GM21786 (cell line): ENCODE measurements around the gene CYP11A1.

Source experiments
- ATAC-seq: cut with Tn5 transposase; IDR thresholded peaks from one replicate; pipeline ENCODE4 v1.9.1; 2021; ENCODE audit not compliant: unreplicated experiment

The CYP11A1 gene

DNA sequence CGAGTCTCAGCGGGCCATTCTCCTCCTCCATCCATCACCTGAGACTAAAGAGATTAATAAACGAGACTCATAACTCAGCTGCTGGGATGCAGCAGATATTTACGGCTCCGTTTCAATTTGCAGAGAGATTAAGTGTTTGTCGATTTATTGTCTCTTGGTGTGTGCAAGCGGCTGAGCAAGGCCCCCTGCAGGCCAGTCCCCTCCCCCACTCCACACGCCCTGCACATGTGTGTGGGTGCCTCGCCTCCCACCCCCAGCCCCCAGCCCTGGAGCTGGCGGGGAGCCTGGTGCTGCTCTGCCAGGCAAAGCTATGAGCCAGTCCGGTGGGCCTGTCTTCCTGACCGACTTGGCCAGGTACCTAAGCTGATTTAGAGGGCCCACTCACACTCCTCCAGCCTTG is 63.0 kb downstream of the CYP11A1 start:
- no peak for ATAC-seq

DNA sequence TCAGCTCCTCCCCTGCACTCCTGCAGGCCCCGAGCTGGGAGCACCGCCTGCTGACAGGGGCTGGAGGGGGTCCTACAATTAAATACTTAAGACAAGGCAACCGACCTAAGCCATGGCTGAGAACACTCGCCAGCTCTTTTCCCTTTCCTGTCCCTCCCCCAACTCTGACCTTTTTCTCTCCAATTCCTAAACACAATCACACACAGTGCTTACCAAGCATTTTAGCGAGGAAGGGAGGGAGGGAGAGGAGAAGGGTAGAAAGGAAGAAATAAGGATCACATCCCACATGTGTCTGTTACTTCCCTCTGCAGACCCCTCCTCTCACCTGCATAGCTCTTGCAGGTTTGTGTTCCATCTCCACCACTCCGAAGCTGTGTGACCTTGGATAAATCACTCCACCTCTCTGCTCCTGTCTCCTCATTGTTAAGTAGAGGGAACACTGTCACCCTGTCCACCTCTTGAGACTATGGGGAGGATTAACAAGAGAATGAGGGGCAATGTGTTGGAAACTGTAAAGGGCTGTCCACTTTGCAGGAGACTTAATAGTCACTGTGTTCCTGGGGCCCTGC is 63.6 kb downstream of the CYP11A1 start:
- no peak for ATAC-seq

DNA sequence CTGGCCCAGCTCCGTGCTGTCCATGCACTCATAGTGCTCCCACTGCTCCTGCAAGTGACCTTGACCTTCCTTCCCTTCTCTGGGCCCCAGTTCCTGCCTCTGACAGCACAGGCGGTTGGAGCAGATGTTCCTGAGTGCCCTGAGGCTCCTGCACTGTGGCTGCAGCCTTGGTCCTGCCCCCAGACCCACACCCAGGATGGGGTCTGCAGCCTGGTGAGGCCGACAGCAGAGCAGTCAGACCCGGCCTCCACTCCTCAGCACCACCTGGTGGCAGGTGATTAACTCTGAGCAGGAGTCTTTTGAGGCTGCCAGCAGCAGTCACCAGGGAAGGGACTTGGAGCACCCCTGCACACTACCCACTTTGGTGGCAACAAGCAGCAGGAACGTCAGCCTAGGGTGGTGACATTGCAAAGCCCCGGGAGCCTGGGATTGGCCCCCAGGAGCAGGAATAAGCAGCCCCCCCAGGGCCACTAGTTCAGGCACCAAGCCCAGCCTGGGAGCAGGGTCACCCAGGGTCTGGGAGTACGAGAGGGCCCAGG is 64.6 kb downstream of the CYP11A1 start:
- no peak for ATAC-seq

GRCh38 chr15:74301583-74302361 is 65.7 kb downstream of the CYP11A1 start:
- no peak for ATAC-seq

GRCh38 chr15:74300057-74300795 is 67.2 kb downstream of the CYP11A1 start:
- ATAC-seq, result no peak

GRCh38 chr15:74297887-74298286 is 69.6 kb downstream of the CYP11A1 start:
- ATAC-seq, result no peak

- ATAC-seq, result no peak
These were observed 71.6 kb downstream of the CYP11A1 start for GRCh38 chr15:74295800-74296199.

DNA sequence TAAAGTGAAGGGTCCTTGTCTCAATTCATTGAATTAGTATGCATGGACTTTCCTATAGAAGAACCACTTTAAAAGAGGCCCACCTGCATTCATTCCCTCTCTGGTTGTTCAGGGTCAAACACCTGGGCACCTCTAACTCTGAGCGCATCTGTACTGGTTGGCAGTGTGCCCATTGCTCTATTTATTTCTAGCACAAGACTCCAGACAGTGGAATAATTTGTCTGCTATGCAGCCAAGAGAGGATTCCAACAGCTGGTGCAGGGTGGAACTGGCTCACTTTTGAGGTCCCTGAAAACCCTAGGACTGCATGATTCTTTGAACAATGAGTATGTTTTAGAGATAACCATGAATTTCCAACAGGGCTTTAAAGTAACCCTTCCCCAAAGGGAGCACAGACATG is 73.4 kb downstream of the CYP11A1 start:
- ATAC-seq, result no peak

- ATAC-seq, result no peak
These were observed 74.2 kb downstream of the CYP11A1 start for GRCh38 chr15:74293021-74293810.

- no peak for ATAC-seq
These were observed 76.1 kb downstream of the CYP11A1 start for GRCh38 chr15:74291101-74292071.

DNA sequence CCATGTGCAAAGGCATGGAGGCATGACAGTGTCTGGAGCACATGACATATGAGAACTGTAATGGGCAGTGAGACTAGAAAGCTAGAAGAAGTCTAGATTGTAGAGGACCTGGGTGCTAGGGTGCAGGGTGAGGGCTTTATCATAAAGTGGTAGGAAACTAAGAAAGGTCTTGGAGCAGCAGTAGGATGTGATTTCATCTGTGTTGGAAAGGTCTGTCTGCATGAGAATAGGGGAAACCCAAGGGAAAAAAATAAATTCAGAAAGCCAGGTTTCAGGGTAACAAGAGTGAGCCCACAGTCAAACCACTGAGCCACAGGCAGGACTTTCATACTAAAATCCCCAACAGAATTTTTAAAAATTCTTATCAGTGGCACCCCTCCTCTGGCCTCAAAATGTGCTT is 76.8 kb downstream of the CYP11A1 start:
- ATAC-seq, result no peak

GRCh38 chr15:74289671-74290070 is 77.8 kb downstream of the CYP11A1 start:
- no peak for ATAC-seq
